HG03095 (cell line): ENCODE data around the gene CASP14.
"Not testable (repeated sequence)": the region's sequence is repeated elsewhere in the genome, so short reads cannot be mapped to it uniquely, and the experiment has no call there.

ENCODE experiments used
- ATAC-seq: cut with Tn5 transposase; IDR thresholded peaks from one replicate; pipeline ENCODE4 v1.9.1; 2021; ENCODE audit warnings: moderate library complexity; ENCODE audit not compliant: unreplicated experiment

The CASP14 gene

GRCh38 chr19:15048885-15049541, at the start of gene CASP14:
Gene CASP14, plus strand, starts transcription at chr19:15049480. Its CDS starts 2,772 bp downstream, at chr19:15052252.
- ATAC-seq: no peak

GRCh38 chr19:15008308-15008707, 41.0 kb upstream of the CASP14 start:
- ATAC-seq: no peak

- ATAC-seq: no peak
Measured at GRCh38 chr19:15010501-15011300, 38.6 kb upstream of the CASP14 start.

- no peak for ATAC-seq
Measured at GRCh38 chr19:15014579-15014978, 34.7 kb upstream of the CASP14 start.

- ATAC-seq: no peak
Measured at GRCh38 chr19:15015946-15016542, 33.2 kb upstream of the CASP14 start.

- not testable (repeated sequence) for ATAC-seq
Measured at GRCh38 chr19:15018836-15019235, 30.4 kb upstream of the CASP14 start.

- no peak for ATAC-seq
Measured at GRCh38 chr19:15021286-15022007, 27.8 kb upstream of the CASP14 start.

- no peak for ATAC-seq
Measured at GRCh38 chr19:15022752-15023151, 26.5 kb upstream of the CASP14 start.

- no peak for ATAC-seq
Measured at GRCh38 chr19:15025217-15025616, 24.1 kb upstream of the CASP14 start.

GRCh38 chr19:15028490-15028889, 20.8 kb upstream of the CASP14 start:
- no peak for ATAC-seq

GRCh38 chr19:15031675-15032074, 17.6 kb upstream of the CASP14 start:
- no peak for ATAC-seq

- ATAC-seq: no peak
Measured at GRCh38 chr19:15035795-15036311, 13.4 kb upstream of the CASP14 start.

- ATAC-seq: no peak
Measured at GRCh38 chr19:15037586-15037985, 11.7 kb upstream of the CASP14 start.

GRCh38 chr19:15038294-15038693, 11.0 kb upstream of the CASP14 start:
- no peak for ATAC-seq

GRCh38 chr19:15042003-15042402, 7.3 kb upstream of the CASP14 start:
- no peak for ATAC-seq

- ATAC-seq: no peak
Measured at GRCh38 chr19:15042826-15043225, 6.5 kb upstream of the CASP14 start.

GRCh38 chr19:15045506-15045905, 3.8 kb upstream of the CASP14 start:
- ATAC-seq: no peak

- ATAC-seq: no peak
Measured at GRCh38 chr19:15047680-15048079, 1.6 kb upstream of the CASP14 start.

GRCh38 chr19:15048128-15048527, 1.2 kb upstream of the CASP14 start:
- ATAC-seq: no peak

- ATAC-seq: no peak
Measured at GRCh38 chr19:15050639-15051038, 1.4 kb downstream of the CASP14 start.

GRCh38 chr19:15062036-15062435, 12.8 kb downstream of the CASP14 start:
- ATAC-seq: no peak
